ENCODE results near the gene CDHR1.

GRCh38 chr10:84204610-84205009 is 10.3 kb downstream of the CDHR1 start:
- TF ChIP-seq E2F1 (CRISPR knock-in tag; IDR thresholded peaks at IDR 0.05) = no peak
- TF ChIP-seq ZNF671 (CRISPR knock-in tag; IDR thresholded peaks at IDR 0.05) = no peak
- no peak for TF ChIP-seq MAX (CRISPR knock-in tag; IDR thresholded peaks at IDR 0.05)
- no peak for TF ChIP-seq CTCF (IDR thresholded peaks at IDR 0.05)
- TF ChIP-seq STAT6 (CRISPR knock-in tag; conservative IDR thresholded peaks at IDR 0.05; ENCODE audit: low read depth) = no peak
- TF ChIP-seq TCF7 (CRISPR knock-in tag; IDR thresholded peaks at IDR 0.05; ENCODE audit: low read depth) = no peak
- no peak for TF ChIP-seq USF2 (CRISPR knock-in tag; IDR thresholded peaks at IDR 0.05)

Measured in WTC11 (cell line).